Stimulated activated CD4-positive, alpha-beta T cell treated with anti-CD3 and anti-CD28 coated beads, Interleukin-1b, Interleukin-23, amount 100 ng/mL, for 1 hour (primary cell): Measurements from ENCODE around the gene STK4.

Experiments used
- DNase-seq, 2 donors: peaks; one replicate each; pipeline ENCODE4 v3.0.0-alpha.2; 2020; ENCODE audit warnings: low read depth in 2 of 2

The STK4 gene

DNA sequence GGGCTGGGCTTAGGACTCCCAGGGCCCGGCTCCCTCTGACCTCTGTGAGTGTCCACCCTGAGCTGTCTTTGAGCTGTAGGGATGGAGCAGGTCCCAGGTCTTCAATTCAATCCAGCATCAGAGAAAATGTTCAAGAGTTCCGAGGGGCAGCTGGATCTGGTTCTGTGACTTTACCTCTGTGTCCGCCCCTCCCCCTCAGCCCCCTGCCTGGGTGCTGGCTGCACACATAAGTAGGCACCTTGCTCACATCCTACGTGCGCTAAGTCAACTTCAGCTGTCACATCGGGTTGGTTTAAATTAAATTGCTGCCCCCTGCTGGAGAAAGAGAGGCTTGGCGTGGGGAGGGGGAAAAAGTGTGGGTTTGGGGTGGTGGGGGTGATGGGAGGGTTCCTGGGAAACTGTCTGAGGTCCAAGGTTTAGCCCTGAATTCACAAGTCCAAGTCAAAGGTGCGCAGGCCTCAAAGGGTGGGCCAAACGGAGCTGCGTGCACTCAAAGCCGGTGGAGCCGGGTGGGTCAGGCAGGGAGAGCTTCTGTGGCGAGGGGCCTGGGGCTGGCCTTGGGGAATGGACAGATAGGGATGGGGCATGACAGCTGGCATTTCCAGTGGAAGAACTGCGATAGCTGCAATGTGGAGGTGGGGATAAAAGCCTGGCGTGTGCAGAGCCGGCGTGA, 145.6 kb downstream of the STK4 start:
- no peak for DNase-seq

GRCh38 chr20:45112754-45113153, 146.4 kb downstream of the STK4 start:
- no peak for DNase-seq

GRCh38 chr20:45113865-45114264, 147.6 kb downstream of the STK4 start:
- DNase-seq, result no peak

DNA sequence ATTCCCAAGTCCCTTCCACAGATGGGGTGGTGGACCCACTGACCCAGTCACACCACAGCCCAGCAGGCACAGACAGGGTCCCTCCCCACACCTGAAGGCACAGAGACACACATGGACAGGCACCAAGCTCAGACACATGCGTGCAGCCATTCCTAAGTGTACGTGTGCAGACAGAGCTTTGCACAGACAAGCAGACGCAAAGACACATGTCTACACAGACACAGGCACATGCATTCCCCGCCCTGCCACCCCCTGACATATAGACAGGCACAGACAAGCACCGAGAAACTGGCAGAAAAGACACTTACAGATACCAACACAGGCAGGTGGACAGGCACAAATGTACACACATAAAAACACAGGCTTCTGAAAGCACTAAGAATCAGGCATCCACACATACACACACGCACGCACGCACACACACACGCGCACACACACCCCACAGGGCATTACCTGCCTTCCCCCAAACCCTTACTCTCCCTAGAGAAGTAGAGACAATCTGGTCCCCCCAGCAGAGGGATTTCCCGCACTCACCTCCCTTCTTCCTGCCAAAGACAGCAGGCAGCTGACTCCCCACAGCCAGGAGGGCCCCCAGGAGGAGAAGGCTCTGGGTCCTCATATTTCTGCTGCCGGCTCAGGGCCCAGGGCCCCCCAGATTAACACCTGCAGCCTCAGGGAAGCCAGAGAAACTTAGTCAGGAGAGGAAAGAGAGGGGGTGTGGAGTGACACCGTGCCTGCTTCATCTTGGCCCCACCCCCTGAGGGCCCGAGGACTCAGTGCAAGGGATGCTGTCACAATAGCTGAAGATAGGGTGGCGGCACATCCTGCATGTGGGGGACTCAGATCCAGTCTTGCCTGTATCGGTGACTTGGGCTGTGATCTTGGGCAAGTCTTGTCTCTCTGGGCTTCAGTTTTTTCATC, 148.4 kb downstream of the STK4 start, which contains the start of gene WFDC5:
Gene WFDC5 (minus strand): TSS at position 710 of the 921 bp plus-strand sequence. CDS start 91 bp downstream, at position 619.
- DNase-seq, result no peak

DNA sequence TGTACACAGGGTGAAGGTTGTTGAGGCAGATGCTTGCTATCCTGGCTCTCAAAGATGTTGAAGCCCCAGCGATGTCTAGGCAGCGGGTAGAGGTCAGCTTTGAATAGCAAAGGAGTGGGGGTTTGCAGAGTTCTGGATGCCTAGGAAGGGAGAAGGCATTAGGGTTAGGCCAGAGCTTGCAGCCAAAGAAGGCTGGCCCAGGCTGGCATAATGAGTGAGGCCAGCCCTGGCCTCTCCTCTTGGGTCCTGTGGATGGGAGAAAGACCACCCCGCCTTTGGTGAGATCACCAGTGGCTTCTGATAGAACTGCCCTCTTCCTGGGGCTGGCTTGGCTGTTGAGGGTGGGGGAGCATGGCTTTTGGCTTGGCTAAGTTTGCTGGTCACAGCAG, 149.1 kb downstream of the STK4 start:
- no peak for DNase-seq

DNA sequence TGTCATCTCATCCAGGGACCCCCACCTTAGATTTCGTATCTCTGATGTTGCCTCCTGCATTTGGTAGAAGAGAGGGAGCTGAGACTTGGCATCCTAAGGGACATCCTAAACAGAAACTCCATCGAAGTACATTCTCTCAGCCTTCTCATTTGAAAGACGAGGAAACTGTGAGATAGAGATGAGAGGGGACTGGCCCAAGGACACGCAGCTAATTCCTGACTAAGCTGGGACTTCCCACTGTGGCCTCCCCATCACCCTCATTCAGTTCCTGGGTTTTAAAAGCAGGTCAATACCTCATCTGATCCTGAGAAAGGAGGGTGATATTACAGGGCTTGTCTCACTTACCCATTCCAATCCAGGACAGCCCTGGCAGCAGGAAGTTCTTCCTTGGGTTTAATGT, 149.5 kb downstream of the STK4 start:
- no peak for DNase-seq

DNA sequence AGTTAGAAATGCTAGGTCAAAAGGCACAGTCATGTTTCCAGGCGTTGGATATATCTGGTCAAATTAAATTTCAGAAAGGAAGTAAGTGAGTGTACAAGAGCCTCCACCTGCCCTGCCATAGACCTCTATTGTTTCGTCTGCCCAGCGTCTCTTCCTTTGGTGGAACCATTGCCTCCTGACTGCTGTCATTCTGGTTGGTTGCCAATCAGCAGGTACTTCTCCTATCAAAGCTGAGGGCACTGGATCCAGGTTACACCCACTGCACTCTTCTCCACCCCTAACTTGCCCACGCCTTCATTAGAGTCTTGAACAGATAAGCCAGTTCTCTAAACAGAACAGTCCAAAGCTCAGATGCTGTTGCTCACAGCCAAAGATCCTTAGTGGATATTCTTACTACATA, 151.3 kb downstream of the STK4 start:
- DNase-seq, result no peak

DNA sequence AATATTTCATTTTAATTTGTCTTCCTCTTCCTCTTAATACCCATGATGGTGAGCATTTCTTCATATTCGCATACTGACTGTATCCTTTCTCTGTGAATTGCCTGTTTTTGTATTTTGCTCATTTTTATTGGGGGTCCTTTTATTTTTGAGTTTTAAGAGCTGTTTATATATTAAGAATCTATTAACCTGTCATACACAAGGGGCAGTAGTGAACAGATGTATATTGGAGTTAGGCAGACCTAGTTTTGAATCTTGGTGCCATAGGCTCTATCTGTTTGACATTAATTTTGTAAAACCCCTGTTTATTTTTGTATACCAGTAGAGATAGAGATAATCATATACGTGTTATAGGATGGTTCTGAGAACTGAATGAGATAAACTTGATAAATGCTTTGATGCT, 151.7 kb downstream of the STK4 start:
- DNase-seq, result no peak

- no peak for DNase-seq
Measured at GRCh38 chr20:45119556-45120266, 153.4 kb downstream of the STK4 start.

GRCh38 chr20:45121388-45121787, 155.1 kb downstream of the STK4 start:
- DNase-seq, result no peak

GRCh38 chr20:45124365-45124764, 158.1 kb downstream of the STK4 start, which contains the start of gene WFDC12:
TSS of gene WFDC12 (minus strand) at chr20:45124465. CDS start at chr20:45124447, 18 bp downstream.
- DNase-seq, result no peak

- DNase-seq, result no peak
Measured at GRCh38 chr20:45128099-45128498, 161.8 kb downstream of the STK4 start.
